IPS-11a (cell line): ENCODE results near the gene LDLRAD3.
A peak's percentile ranks its signal among the peaks of the same experiment; 100 is the strongest.
"Not testable (repeated sequence)": the region's sequence is repeated elsewhere in the genome, so short reads cannot be mapped to it uniquely, and the experiment has no call there.

Experiments
- H3K4me3 ChIP-seq: one replicate; pipeline ENCODE4 v1.5.1; 2013; ENCODE audit warnings: low read depth, low read length, control low read depth

Gene LDLRAD3, protein sequence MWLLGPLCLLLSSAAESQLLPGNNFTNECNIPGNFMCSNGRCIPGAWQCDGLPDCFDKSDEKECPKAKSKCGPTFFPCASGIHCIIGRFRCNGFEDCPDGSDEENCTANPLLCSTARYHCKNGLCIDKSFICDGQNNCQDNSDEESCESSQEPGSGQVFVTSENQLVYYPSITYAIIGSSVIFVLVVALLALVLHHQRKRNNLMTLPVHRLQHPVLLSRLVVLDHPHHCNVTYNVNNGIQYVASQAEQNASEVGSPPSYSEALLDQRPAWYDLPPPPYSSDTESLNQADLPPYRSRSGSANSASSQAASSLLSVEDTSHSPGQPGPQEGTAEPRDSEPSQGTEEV

DNA sequence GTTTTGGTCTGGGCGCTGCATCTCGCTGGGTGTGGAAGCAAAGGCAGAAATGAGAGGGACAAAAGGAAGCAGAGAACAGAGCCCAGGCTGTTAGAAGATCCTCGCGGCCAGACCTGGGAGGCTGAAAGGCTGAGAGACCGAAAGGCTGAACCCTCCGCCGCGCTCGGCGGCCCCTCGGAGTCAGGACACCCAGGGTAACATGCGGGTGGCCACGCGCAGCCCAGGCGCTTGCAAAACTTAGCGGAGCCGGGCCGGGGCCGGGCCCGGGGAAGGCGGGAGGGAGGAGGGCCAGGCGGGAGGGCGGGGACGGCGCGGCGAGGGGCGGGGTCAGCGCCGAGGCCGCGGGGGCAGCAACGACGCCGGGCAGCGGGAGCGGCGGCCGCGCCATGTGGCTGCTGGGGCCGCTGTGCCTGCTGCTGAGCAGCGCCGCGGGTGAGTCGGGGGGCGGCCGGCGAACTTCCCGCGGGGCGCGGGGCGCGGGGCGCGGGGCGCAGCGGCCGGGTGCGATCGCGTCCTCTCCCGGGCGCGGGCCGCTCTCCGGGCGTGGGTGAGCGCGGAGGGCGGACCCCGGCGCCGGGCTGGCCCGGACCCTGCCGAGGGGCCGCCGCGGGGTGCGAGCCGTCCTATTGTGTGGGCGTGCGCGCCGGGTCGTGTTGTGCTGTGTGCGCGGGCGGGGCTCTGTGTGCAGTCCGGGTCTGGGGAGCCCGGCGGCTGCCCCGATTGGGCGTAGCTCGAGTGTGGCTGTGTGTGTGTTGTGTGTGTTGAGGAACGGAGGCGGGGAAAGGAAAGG is at the start of gene LDLRAD3:
TSS of gene LDLRAD3 (plus strand) at position 350 of the 790 bp plus-strand sequence. CDS start at position 387, 37 bp downstream.
- peak within 1 kb of the TSS; percentile 50 for H3K4me3 ChIP-seq

DNA sequence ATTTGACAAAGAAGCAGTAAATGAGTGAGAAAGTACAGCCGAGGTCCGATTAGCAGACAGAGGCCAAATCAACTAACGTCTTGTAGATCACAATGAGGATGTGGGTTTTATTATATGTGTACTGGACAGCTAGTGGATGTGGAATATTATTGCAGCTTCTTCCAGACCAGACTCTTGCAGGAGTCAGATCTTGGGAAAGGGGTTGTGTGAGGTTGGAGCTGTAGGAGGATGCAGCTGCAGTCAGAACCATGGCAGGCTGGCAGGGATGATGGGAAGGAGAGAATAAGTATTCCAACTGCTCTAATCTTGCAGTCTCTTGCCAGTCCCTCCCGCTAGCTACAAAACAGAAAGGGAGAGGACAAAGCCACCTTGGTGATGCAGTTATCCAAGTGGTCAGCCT is 46.8 kb upstream of the LDLRAD3 start:
- no peak overlapping the region for H3K4me3 ChIP-seq

DNA sequence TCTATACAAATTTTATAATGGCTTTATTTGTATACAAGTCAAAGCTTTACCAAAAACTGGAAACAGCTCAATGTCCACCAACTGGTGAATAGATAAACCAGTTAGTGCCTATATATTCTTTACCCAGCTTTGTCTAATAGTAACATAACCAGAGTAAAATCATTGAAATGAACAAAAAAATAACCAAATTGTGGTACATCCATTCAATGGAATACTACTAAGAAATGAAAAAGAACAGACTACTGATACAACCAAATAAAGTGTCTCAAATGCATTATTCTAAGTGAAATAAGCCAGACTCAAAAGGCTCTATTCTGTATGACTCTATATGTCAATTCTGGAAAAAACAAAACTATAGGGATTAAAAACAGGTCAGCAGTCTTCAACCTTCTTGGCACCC is 40.9 kb upstream of the LDLRAD3 start:
- no peak overlapping the region for H3K4me3 ChIP-seq

DNA sequence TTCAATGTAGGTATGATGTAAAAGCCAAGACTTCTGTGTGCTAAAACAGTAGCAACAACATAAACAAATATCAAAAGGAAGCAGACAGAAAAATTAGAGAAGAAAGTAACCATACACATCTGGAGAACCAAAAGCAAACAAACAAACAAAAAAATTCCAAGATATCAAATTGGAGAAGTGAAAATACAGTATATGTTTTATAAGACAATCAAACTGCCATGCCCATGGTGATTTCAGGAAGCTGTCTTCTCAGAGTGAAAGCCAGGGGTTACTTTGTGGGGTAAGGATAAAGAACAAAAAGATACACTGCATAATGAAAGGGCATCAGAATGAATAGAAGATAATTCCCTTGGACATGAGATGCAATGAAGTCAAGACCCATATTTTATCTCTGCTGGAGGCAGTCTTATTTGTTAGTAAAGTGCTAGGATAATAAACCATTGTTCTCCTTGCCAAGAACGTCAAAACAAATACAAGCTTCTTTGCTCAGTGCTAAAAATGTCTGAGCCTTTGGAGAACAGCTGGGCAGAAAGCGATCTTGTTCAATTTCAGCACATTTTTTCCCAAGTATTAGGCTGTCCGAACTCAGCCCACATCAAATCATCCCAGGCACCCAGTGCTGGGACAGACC is 38.1 kb upstream of the LDLRAD3 start:
- no peak overlapping the region for H3K4me3 ChIP-seq

DNA sequence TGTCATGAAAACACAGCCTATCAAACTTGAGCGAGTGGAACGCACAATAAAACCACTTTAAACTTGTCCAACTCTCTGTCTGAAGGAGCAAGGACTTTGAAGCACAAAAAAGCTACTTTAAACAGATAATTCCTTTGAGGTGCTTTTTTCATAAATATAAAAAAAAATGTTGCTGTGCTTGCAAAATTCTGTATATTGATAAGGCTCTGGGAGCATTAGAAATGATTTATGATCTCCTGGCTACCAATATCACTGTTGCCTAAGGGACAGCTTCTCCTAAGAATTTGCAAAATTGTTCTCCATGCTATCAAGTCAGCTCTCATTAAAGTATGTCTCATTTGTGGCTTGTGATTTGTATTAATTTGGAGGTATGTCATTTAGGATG is 37.6 kb upstream of the LDLRAD3 start:
- H3K4me3 ChIP-seq: no peak overlapping the region

DNA sequence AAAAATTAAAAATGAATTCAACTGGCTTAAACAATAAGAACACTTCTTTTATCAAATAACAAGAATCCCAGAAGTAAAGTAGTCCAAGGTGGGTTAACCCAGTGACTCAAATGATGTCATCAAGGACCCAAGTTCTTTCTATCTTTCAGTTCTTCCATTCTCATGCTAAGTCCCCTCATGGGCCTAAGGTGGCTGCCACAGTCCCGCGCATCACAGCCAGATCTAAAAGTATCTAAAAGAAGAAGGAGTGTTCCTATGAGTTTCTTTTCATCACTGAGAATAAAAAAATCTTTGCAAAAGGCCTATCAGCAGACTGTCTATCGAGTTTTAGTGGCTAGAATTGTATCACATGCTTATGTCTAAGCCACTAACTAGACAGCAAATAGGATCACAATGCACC is 37.2 kb upstream of the LDLRAD3 start:
- no peak overlapping the region for H3K4me3 ChIP-seq

DNA sequence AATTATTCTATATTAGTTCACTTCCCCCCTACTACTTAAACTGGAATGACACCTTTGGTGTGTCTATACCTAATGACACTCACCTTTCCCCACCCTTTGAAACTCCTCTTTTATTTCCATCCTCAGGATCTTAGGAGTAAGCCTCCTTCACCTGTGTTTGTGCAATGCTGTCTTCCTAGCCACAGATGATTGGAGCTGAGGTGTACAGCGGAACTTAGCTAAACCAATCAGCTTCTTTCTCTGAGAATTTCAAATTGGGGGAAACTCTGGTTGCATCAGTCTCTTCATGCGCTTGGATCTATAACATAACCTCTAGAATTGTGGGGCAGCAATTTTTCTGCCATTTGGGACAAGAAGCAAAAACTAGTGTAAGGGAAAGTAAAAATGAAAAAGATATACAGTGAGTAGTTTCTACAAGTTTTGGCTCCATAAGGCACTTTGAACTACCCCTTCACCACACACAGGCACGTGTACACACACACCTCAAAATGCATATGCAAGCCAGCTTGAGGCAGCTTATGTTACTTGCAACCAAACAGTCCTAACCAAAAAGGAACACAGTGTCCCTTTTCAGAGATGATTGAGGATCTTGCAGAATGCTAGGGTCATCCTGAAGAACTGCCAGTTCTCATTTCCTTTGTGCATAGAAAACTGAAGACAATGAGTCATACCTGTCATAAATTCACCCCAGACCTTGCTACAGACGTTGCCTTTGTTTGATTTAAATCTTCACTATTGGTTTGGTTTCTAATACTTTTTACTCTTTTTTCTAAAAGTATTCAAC is 36.0 kb upstream of the LDLRAD3 start:
- no peak overlapping the region for H3K4me3 ChIP-seq

DNA sequence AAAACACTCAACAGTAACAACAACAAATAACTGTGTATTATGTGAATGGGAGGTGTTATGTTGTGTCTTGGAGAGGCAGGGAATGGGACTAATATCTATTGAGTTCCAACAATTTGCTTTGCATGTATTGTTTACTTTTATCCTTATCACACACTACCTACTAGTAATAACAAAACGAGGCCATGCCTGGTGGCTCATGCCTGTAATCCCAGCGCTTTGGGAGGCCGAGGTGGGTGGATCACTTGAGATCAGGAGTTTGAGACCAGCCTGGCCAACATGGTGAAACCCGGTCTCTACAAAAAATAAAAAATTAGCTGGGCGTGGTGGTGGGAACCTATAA is 35.5 kb upstream of the LDLRAD3 start:
- not testable (repeated sequence) for H3K4me3 ChIP-seq

DNA sequence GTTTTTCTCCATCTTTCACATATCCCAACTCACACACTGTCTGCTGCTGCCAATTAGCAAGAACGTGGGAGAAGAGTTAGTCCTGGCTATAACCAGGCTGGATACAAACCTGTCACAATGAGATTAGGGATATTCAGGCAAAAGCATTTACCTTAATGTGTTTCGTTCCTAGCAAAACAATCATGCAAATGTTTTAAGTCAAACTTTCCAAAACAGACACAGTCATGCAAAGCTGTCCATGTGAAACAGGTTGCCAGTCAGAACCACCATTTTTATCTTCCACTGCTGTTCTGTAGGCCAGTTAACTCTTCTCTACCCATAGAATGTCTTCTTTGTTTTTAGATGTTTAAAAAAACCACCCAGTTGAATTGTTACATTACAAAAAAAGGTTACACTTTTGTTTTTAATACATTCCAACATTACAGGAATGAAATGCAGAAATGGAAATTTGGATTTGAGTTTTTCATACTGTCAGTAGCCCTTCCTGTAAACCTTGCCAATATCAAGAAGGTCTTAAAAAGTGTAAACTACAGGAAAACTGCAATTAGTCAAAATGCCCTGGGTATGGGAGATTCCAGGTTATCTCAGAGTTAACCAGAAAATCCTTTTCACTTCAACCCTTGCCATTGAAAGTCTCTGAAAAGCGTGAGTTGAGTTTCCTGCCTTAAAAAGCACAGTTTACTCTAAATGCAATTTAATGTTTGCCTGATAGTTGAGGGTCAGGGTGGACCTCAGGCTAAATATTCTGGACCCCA is 34.2 kb upstream of the LDLRAD3 start:
- H3K4me3 ChIP-seq: no peak overlapping the region

DNA sequence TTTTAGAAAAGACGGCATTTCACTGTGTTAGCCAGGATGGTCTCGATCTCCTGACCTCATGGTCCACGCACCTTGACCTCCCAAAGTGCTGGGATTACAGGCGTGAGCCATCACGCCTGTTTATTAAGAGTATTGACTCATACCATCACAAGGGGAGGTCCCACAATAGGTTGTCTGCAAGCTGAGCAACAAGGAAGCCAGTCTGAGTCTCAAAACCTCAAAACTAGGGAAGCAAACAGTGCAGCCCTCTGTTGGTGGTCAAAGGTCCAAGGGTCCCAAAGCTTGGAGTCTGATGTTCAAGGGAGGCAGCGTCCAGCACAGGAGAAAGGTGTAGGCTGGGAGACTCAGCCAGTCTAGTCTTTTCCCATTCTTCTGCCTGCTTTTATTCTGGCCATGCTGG is 32.8 kb upstream of the LDLRAD3 start:
- H3K4me3 ChIP-seq: no peak overlapping the region

DNA sequence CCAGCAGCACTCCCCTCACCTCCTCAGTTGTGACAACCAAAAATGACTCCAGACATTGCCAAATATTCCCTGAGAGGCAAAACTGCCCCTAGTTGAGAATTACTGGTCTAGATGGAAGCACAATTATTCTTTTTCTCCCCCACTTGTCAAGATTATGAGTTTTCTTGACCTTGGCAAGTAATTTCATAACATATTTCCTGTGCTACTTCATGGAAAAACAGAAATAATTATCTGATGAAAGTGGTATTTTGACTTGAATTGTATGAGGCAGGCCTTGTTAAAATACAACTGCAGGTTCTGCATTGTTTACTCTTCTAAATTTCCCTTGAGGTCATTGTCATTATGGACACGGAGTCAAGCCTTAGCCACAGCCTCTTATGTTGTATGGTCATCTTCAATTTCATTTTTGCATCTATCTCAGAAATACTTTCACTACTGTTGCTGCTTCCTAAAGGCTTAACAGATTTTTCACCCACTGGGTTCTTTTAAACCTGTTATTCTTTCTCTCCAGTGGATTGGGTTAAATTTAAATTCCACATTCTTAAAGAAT is 32.2 kb upstream of the LDLRAD3 start:
- H3K4me3 ChIP-seq: no peak overlapping the region

DNA sequence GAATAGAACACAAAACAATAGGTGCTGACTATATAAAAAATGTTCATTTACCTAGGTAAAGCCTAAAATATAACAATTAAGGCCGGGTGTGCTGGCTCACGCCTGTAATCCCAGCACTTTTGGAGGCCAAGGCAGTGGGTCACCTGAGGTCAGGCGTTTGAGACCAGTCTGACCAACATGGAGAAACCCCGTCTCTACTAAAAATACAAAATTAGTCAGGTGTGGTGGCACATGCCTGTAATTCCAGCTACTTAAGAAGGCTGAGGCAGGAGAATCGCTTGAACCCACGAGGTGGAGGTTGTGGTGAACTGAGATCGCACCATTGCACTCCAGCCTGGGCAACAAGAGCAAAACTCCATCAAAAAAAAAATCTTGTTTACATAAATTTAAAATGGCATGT is 31.4 kb upstream of the LDLRAD3 start:
- H3K4me3 ChIP-seq: not testable (repeated sequence)

DNA sequence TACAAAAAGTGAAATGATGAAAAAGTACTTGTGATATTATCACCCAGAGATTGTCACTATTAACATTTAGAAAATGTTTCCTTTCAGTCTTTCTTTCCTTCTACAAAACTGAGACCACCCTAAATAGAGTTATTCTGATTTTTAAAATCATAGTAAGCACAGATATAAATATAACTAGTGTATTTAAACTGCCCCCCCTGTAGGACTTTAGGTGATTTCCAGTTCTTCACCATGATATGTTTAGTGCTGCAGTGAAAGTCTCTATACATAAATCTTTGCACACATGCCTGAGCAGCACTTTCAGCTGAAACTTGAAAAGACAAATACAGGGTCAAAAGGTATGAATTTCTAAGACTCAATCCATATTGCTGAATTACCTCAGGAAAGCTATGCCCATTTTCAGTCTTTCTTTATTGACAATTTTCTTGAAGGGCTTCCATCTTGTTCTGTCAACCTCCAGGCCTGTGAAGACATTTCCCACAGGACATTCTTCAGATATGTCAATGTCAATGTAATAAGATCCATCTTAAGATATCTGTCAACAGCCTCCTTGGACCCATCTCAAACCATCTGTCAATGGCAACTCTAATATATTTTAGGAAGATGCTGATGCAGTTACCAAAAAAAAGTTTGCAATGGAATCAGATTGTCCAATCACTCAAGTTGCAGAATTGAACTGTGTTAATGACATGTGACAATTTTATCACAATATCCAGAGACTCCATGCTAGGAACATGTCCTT is 30.8 kb upstream of the LDLRAD3 start:
- H3K4me3 ChIP-seq: no peak overlapping the region

DNA sequence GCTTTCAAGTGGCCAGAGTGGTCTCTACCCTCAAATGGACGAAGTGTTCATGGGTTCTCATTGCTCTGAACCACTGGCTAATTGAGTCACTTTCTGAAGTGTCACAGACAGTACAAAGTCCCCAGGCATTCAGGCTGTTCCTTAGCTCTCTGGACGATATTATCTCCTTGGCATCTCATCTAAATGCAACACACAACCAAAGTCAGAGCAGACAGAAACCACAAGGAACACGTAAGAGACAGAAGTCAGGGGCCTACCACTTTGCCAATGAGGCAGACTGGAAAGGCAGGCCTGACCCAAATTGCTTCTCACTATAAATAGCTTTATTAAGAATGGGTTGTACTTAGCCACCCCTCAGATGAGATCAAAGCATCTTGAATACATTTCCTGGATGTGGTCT is 29.0 kb upstream of the LDLRAD3 start:
- H3K4me3 ChIP-seq: no peak overlapping the region

DNA sequence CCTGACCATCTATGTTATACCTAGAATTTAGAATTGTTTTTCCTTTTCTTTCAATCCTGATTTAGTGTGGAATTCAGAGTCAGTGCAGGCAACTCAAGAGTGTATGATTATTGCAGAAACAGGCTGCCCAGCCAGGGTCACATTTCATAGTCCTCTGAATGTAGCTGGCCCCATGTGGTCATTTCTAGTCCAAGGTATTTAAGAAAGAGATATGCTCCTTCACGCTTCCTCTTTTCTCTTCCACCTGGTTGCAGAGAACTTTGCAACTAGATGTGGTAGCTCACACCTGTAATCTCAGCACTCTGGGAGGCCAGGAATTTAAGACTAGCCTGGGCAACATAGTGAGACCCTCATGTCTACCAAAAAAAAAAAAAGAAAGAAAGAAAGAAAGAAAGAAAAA is 27.6 kb upstream of the LDLRAD3 start:
- no peak overlapping the region for H3K4me3 ChIP-seq

DNA sequence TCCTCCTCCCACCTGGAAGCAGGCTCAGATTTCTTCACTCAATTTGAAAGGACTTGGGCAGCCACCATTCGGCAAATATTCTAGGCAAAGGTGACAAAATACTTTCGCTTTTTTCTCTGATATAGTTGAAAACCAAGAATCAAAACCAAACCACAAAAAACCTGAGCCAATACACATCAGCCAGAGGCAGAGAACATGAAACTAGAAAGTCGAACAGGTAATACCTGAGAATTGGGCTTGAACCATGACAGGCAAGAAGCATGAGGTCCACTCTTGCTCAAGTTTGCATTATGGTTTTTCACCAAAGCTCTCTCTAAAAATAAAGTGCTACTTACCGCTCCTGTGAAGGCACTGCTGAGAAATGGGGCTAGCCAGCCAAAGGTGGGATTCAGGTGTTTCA is 26.2 kb upstream of the LDLRAD3 start:
- no peak overlapping the region for H3K4me3 ChIP-seq

DNA sequence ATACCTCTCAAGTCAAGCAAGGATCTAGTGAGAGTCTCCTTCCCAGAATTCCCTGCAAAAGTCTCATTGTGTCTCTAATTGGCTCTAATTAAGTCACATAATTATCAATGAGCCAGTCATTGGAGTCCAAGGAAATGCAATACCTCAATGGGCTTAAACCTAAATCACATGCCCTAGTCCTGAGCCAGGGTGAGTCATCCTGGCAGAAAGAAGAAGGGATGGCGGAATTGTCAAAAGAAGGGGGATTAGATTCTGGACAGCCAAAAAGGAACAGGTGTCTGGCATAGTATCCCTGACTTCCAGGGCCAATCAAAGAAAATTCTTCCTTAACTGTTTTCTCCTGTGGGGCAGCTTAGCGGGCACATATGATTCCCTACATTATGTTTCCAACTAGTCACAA is 25.1 kb upstream of the LDLRAD3 start:
- H3K4me3 ChIP-seq: no peak overlapping the region

DNA sequence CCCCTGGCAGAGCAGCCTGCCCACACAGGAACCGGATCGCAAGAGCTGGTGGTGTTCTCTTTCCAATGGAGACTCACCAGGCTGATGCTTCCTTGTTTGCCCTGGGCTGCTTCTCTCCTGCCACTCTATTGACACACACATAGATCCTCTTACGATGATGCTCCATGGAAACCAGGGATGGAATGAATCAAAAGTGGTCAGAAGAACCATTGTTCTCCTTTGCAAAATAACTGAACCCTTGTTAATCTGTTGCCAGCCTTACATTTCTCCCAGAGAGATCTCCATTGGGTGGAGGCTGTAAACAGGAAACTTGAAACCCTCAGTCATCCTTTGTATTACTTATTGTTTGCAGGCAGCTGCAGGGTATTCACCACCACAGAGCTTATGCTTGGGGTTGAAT is 24.6 kb upstream of the LDLRAD3 start:
- H3K4me3 ChIP-seq: no peak overlapping the region

DNA sequence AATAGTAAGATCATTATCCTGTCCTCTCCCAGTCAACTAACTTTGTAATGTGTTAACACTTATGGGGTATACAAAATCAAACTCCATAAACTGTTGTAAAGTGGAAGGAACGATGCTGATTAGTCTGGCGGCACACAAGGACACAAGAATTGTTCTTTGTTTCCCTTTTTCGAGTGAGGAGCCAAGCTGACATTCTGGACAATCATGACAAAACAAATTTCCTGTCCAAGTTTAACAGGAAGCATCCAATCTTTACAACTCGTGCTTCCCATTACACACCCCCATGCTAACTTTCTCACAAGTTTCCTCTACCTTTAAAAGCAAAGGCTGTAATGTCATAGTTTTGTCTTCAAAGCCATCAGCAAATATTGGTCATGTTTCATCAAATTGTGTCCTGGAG is 20.4 kb upstream of the LDLRAD3 start:
- no peak overlapping the region for H3K4me3 ChIP-seq

DNA sequence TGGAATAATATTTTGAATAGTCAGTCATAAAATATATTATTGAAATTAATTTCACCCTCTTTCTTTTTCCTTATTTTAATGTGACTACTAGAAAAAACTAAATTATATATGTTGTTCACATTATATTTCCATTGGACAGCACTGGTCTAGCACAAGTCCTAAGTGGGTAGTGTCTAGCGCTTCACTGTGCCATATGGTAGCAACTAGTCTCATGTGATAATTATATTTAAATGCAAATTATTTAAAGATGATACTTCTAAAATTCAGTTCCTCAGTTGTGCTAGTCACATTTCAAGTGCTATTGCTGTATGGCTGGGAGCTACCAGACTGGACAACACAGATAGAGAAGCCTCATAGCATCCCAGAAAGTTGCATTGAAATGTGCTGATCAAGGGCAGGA is 19.1 kb upstream of the LDLRAD3 start:
- no peak overlapping the region for H3K4me3 ChIP-seq
